Stimulated activated memory B cell treated with anti-CD40 and anti-IgM and Interleukin-4, amounts not matched to agents 10 μg/mL and 1 μg/mL and 100 μg/mL, for 72 hours (primary cell): ENCODE data around the gene MT4.
A peak's percentile ranks its signal among the peaks of the same experiment; 100 is the strongest.
"Not testable (repeated sequence)": the region's sequence is repeated elsewhere in the genome, so short reads cannot be mapped to it uniquely, and the experiment has no call there.

ENCODE experiments used
- ATAC-seq: fragments of 150-1000 bp; cut with Tn5 transposase; 2 replicates; pipeline ENCODE4 v1.10.0; 2021
- H3K27ac Mint-ChIP-seq: one replicate; pipeline ENCODE4 v1.8.0; 2022; ENCODE audit warnings: mild to moderate bottlenecking, mixed read lengths
- H3K27me3 Mint-ChIP-seq: one replicate; pipeline ENCODE4 v1.8.0; 2022; ENCODE audit warnings: mixed read lengths
- H3K36me3 Mint-ChIP-seq: one replicate; pipeline ENCODE4 v1.8.0; 2022; ENCODE audit warnings: mixed read lengths
- H3K4me1 Mint-ChIP-seq: one replicate; pipeline ENCODE4 v1.8.0; 2022; ENCODE audit warnings: mixed read lengths
- H3K4me3 Mint-ChIP-seq: one replicate; pipeline ENCODE4 v1.8.0; 2022; ENCODE audit warnings: mild to moderate bottlenecking, moderate library complexity, mixed read lengths
- H3K9me3 Mint-ChIP-seq: one replicate; pipeline ENCODE4 v1.8.0; 2022; ENCODE audit warnings: mixed read lengths

The MT4 gene

GRCh38 chr16:56549161-56549560 is 15.7 kb upstream of the MT4 start:
- Mint-ChIP-seq H3K9me3 (no peaks in the 10 kb centered on the region), H3K4me1 (peaks cover 10% of the 10 kb centered on the region), H3K27ac (no peak overlapping the region), H3K27me3 (peaks cover 37% of the 10 kb centered on the region), H3K36me3 (no peaks in the 10 kb centered on the region), H3K4me3 (no peak overlapping the region)
- no peak for ATAC-seq

- H3K27ac Mint-ChIP-seq = no peak overlapping the region
- H3K9me3 Mint-ChIP-seq = no peaks in the 10 kb centered on the region
- peaks cover 44% of the 10 kb centered on the region for H3K27me3 Mint-ChIP-seq
- peaks cover 10% of the 10 kb centered on the region for H3K4me1 Mint-ChIP-seq
- no peaks in the 10 kb centered on the region for H3K36me3 Mint-ChIP-seq
- ATAC-seq = no peak
- no peak overlapping the region for H3K4me3 Mint-ChIP-seq
Observed at GRCh38 chr16:56549744-56550385, 15.0 kb upstream of the MT4 start.

GRCh38 chr16:56551796-56552738 is 12.8 kb upstream of the MT4 start:
- Mint-ChIP-seq H3K27me3 (peaks cover 44% of the 10 kb centered on the region), H3K27ac (no peak overlapping the region), H3K4me3 (no peak overlapping the region), H3K4me1 (peaks cover 10% of the 10 kb centered on the region), H3K36me3 (no peaks in the 10 kb centered on the region), H3K9me3 (no peaks in the 10 kb centered on the region)
- no peak for ATAC-seq

GRCh38 chr16:56554441-56554840 is 10.4 kb upstream of the MT4 start:
- Mint-ChIP-seq H3K9me3 (no peaks in the 10 kb centered on the region), H3K27me3 (peaks cover 52% of the 10 kb centered on the region), H3K27ac (no peak overlapping the region), H3K4me3 (no peak overlapping the region), H3K4me1 (no peaks in the 10 kb centered on the region), H3K36me3 (no peaks in the 10 kb centered on the region)
- no peak for ATAC-seq

GRCh38 chr16:56558024-56558747 is 6.7 kb upstream of the MT4 start:
- H3K9me3 Mint-ChIP-seq = no peaks in the 10 kb centered on the region
- no peak for ATAC-seq
- H3K27me3 Mint-ChIP-seq = peaks cover 40% of the 10 kb centered on the region
- H3K36me3 Mint-ChIP-seq = no peaks in the 10 kb centered on the region
- no peaks in the 10 kb centered on the region for H3K4me1 Mint-ChIP-seq
- H3K4me3 Mint-ChIP-seq = no peak overlapping the region
- H3K27ac Mint-ChIP-seq = no peak overlapping the region

- no peak overlapping the region for H3K27ac Mint-ChIP-seq
- ATAC-seq = no peak
- H3K36me3 Mint-ChIP-seq = no peaks in the 10 kb centered on the region
- H3K4me3 Mint-ChIP-seq = no peak overlapping the region
- H3K9me3 Mint-ChIP-seq = no peaks in the 10 kb centered on the region
- H3K27me3 Mint-ChIP-seq = peaks cover 31% of the 10 kb centered on the region
- H3K4me1 Mint-ChIP-seq = no peaks in the 10 kb centered on the region
Observed at GRCh38 chr16:56559109-56559508, 5.8 kb upstream of the MT4 start.

- Mint-ChIP-seq H3K9me3 (no peaks in the 10 kb centered on the region), H3K27ac (no peak overlapping the region), H3K4me1 (no peaks in the 10 kb centered on the region), H3K27me3 (peaks cover 23% of the 10 kb centered on the region), H3K4me3 (no peak overlapping the region), H3K36me3 (no peaks in the 10 kb centered on the region)
- ATAC-seq = no peak
Observed at GRCh38 chr16:56560447-56560846, 4.4 kb upstream of the MT4 start.

- no peak for ATAC-seq
- Mint-ChIP-seq H3K9me3 (no peaks in the 10 kb centered on the region), H3K36me3 (no peaks in the 10 kb centered on the region), H3K27ac (no peak overlapping the region), H3K4me1 (peaks cover under 1% of the 10 kb centered on the region), H3K4me3 (no peak overlapping the region), H3K27me3 (peaks cover 27% of the 10 kb centered on the region)
Observed at GRCh38 chr16:56561126-56561525, 3.7 kb upstream of the MT4 start.

- no peak for ATAC-seq
- no peaks in the 10 kb centered on the region for H3K36me3 Mint-ChIP-seq
- H3K9me3 Mint-ChIP-seq = peaks cover 8% of the 10 kb centered on the region
- H3K4me3 Mint-ChIP-seq = no peak overlapping the region
- peaks cover 24% of the 10 kb centered on the region for H3K27me3 Mint-ChIP-seq
- H3K4me1 Mint-ChIP-seq = peaks cover 6% of the 10 kb centered on the region
- H3K27ac Mint-ChIP-seq = no peak overlapping the region
Observed at GRCh38 chr16:56569971-56570370, 5.1 kb downstream of the MT4 start.

- Mint-ChIP-seq H3K36me3 (no peaks in the 10 kb centered on the region), H3K27ac (no peak overlapping the region), H3K4me3 (no peak overlapping the region), H3K27me3 (peaks cover 16% of the 10 kb centered on the region), H3K9me3 (peaks cover 5% of the 10 kb centered on the region), H3K4me1 (peaks cover 1% of the 10 kb centered on the region)
- no peak for ATAC-seq
Observed at GRCh38 chr16:56571525-56571924, 6.7 kb downstream of the MT4 start.

GRCh38 chr16:56574625-56575024 is 9.8 kb downstream of the MT4 start:
- no peak for ATAC-seq
- H3K4me1 Mint-ChIP-seq = no peaks in the 10 kb centered on the region
- H3K27me3 Mint-ChIP-seq = no peaks in the 10 kb centered on the region
- H3K27ac Mint-ChIP-seq = no peak overlapping the region
- H3K4me3 Mint-ChIP-seq = no peak overlapping the region
- no peaks in the 10 kb centered on the region for H3K36me3 Mint-ChIP-seq
- peaks cover 5% of the 10 kb centered on the region for H3K9me3 Mint-ChIP-seq

GRCh38 chr16:56576585-56577299 is 11.9 kb downstream of the MT4 start:
- H3K4me3 Mint-ChIP-seq = no peak overlapping the region
- H3K9me3 Mint-ChIP-seq = peaks cover 5% of the 10 kb centered on the region
- H3K4me1 Mint-ChIP-seq = no peaks in the 10 kb centered on the region
- H3K36me3 Mint-ChIP-seq = no peaks in the 10 kb centered on the region
- ATAC-seq = peak; percentile 95
- H3K27ac Mint-ChIP-seq = no peak overlapping the region
- peaks cover 12% of the 10 kb centered on the region for H3K27me3 Mint-ChIP-seq

- H3K27ac Mint-ChIP-seq = no peak overlapping the region
- H3K4me3 Mint-ChIP-seq = no peak overlapping the region
- ATAC-seq = no peak
- no peaks in the 10 kb centered on the region for H3K4me1 Mint-ChIP-seq
- H3K9me3 Mint-ChIP-seq = peaks cover 5% of the 10 kb centered on the region
- H3K27me3 Mint-ChIP-seq = peaks cover 17% of the 10 kb centered on the region
- no peaks in the 10 kb centered on the region for H3K36me3 Mint-ChIP-seq
Observed at GRCh38 chr16:56577300-56577625, 12.4 kb downstream of the MT4 start.

GRCh38 chr16:56580391-56581048 is 15.6 kb downstream of the MT4 start:
- H3K9me3 Mint-ChIP-seq = no peaks in the 10 kb centered on the region
- H3K27ac Mint-ChIP-seq = no peak overlapping the region
- H3K4me3 Mint-ChIP-seq = no peak overlapping the region
- peaks cover 36% of the 10 kb centered on the region for H3K27me3 Mint-ChIP-seq
- no peaks in the 10 kb centered on the region for H3K4me1 Mint-ChIP-seq
- no peaks in the 10 kb centered on the region for H3K36me3 Mint-ChIP-seq
- no peak for ATAC-seq

- ATAC-seq, H3K36me3 Mint-ChIP-seq, H3K4me1 Mint-ChIP-seq, H3K9me3 Mint-ChIP-seq, H3K4me3 Mint-ChIP-seq, H3K27ac Mint-ChIP-seq: not testable (repeated sequence)
- H3K27me3 Mint-ChIP-seq = peaks cover 50% of the 10 kb centered on the region
Observed at GRCh38 chr16:56582911-56583310, 18.0 kb downstream of the MT4 start.
